NCI-H446 (cell line): Measurements from ENCODE around the gene PPP1R3A.
A peak's percentile ranks its signal among the peaks of the same experiment; 100 is the strongest.
"Not testable (repeated sequence)": the region's sequence is repeated elsewhere in the genome, so short reads cannot be mapped to it uniquely, and the experiment has no call there.

Experiments used
- DNase-seq, 2 experiments: peaks; one replicate each; lab custom pipeline; 2025; lab: John Stamatoyannopoulos, UW

Gene PPP1R3A

GRCh38 chr7:113918946-113919345 lies at the start of gene PPP1R3A:
Gene PPP1R3A (minus strand): TSS chr7:113919009. CDS start chr7:113918996, 13 bp downstream.
- DNase-seq = no peak

- no peak for DNase-seq
These were observed 44.5 kb upstream of the PPP1R3A start for GRCh38 chr7:113963356-113963755.

GRCh38 chr7:113959910-113960309 lies 41.1 kb upstream of the PPP1R3A start:
- DNase-seq = no peak

- DNase-seq = no peak
These were observed 36.3 kb upstream of the PPP1R3A start for GRCh38 chr7:113955157-113955556.

GRCh38 chr7:113953553-113953952 lies 34.7 kb upstream of the PPP1R3A start:
- DNase-seq = no peak

GRCh38 chr7:113945018-113945938 lies 26.5 kb upstream of the PPP1R3A start:
- DNase-seq = peak in 1 of 2 experiments; percentile 71

GRCh38 chr7:113936982-113937381 lies 18.2 kb upstream of the PPP1R3A start:
- DNase-seq = no peak

GRCh38 chr7:113936535-113936934 lies 17.7 kb upstream of the PPP1R3A start:
- DNase-seq = no peak

- not testable (repeated sequence) for DNase-seq
These were observed 10.6 kb upstream of the PPP1R3A start for GRCh38 chr7:113929389-113929788.

GRCh38 chr7:113928112-113928511 lies 9.3 kb upstream of the PPP1R3A start:
- DNase-seq = no peak

GRCh38 chr7:113922049-113922448 lies 3.2 kb upstream of the PPP1R3A start:
- DNase-seq = no peak

GRCh38 chr7:113921363-113921762 lies 2.6 kb upstream of the PPP1R3A start:
- no peak for DNase-seq

GRCh38 chr7:113917840-113918239 lies 969 bp downstream of the PPP1R3A start:
- DNase-seq = no peak

GRCh38 chr7:113915956-113916355 lies 2.9 kb downstream of the PPP1R3A start:
- no peak for DNase-seq

- DNase-seq = peak in 1 of 2 experiments; percentile 63
These were observed 5.9 kb downstream of the PPP1R3A start for GRCh38 chr7:113912876-113913275.

GRCh38 chr7:113907617-113908016 lies 11.2 kb downstream of the PPP1R3A start:
- no peak for DNase-seq

- DNase-seq = no peak
These were observed 14.3 kb downstream of the PPP1R3A start for GRCh38 chr7:113904521-113904920.

GRCh38 chr7:113892818-113893217 lies 26.0 kb downstream of the PPP1R3A start:
- no peak for DNase-seq

- no peak for DNase-seq
These were observed 27.0 kb downstream of the PPP1R3A start for GRCh38 chr7:113891828-113892227.

GRCh38 chr7:113891031-113891350 lies 27.8 kb downstream of the PPP1R3A start:
- no peak for DNase-seq

- DNase-seq = no peak
These were observed 28.3 kb downstream of the PPP1R3A start for GRCh38 chr7:113890331-113891030.

- DNase-seq = no peak
These were observed 35.7 kb downstream of the PPP1R3A start for GRCh38 chr7:113883096-113883495.

GRCh38 chr7:113880559-113880958 lies 38.2 kb downstream of the PPP1R3A start:
- DNase-seq = no peak
